COLO829 (cell line): ENCODE results near the gene IGLL1.
A peak's percentile ranks its signal among the peaks of the same experiment; 100 is the strongest.
"Not testable (repeated sequence)": the region's sequence is repeated elsewhere in the genome, so short reads cannot be mapped to it uniquely, and the experiment has no call there.

Experiments used
- DNase-seq: peaks from one replicate; pipeline ENCODE4 v3.0.0; 2012; ENCODE audit warnings: low spot score

IGLL1 gene

DNA sequence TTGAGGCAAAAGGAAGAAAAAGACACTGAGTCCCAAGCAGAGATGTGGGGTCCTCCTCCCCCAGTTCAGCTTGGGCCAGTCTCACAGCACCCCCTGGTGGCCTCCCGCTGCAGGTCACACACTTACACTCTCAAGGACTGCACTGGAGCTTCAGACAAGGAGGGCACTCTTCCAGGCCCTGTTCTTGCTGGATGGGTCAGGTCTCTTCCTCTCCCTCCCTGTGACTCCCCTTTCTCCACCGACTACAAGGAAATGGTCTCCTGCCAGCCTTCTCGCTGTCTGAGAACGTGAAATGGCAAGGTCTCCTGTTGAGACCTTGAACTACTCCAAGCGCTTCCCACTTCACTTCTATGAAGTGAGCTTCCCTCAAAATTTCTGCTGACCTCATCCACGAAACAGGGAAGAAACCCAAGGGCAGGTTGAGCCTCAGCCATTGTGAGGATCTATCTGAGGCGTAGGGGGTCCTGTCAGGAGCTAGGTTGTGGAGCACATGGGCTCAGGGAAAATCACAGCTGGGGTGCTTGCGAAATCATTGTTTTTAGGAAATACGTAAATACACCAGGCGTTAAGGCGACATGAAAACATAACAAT, 11.2 kb upstream of the IGLL1 start:
- peak; percentile 52 for DNase-seq

DNA sequence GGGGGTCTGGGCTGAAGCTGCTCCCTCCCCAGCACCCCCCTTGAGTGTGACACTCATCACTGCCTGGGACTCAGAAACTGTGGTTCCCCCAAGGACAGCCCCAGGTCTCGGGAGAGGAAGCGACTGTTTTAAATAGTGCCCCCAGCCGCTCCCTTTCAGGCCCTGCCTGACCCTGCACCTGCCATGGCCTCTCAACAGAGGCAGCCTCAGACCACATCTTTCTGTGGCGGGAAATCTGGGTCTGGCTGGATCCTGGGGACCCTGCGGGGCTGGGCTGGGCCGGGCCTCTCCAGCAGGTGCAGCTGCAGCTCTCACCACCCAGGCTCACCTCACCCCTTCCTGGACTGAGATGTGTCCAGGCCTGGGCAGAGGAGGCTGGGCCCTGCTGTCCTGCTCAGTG, 3.7 kb upstream of the IGLL1 start:
- no peak for DNase-seq

- DNase-seq: no peak
Observed at GRCh38 chr22:23583153-23583552, 3.1 kb upstream of the IGLL1 start.

- no peak for DNase-seq
Observed at GRCh38 chr22:23581260-23581650, 1.2 kb upstream of the IGLL1 start.

DNA sequence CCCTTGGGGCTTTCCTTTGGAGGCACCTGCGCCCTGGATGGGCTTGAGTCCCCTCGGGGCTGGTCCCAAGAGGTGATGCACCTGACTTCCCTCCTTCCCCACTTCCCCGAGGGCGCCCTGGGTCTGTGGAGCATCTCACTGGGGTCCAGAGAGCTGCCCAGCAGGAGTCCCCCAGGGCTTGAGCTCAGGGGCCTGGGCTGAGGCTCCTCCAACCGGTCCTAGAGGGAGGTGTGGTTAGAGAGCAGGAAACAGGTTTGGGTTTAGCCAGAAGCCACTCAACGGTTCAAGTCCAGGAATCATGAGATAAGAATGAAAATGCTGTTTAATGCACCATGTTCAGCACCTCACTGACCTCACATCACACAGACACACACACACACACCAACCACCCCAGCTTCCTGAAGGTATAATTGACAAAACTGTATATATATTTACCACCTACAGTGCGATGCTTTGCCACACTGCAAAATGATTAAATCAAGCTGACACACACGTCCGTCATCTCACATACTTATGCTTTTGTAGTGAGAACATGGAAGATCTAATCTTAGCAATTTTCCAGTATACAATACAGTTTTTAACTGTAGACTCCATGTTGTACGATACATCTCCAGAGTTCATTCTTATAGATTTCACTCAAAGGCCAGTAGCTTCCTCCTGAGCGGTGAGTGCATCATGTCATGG, 628 bp upstream of the IGLL1 start:
- DNase-seq: no peak

DNA sequence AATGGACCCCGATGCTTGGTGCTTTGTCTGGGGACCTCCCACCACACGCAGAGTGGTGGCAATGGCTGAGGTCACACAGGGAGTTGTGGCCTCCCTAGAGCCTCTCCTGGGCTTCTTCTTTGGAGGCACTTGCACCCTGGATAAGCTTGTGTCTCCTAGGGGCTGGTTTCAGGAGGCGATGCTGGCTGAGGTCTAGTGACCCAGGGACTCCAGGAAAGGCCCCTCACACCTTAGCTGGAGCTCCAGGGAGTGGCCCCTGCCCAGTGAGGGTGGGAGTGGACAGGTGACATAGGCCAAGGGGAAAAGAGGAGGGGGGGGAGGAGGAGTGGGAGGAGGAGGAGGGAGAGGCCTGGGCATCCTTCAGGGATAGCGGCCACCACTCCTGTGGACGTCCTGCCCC, 810 bp downstream of the IGLL1 start:
- no peak for DNase-seq

DNA sequence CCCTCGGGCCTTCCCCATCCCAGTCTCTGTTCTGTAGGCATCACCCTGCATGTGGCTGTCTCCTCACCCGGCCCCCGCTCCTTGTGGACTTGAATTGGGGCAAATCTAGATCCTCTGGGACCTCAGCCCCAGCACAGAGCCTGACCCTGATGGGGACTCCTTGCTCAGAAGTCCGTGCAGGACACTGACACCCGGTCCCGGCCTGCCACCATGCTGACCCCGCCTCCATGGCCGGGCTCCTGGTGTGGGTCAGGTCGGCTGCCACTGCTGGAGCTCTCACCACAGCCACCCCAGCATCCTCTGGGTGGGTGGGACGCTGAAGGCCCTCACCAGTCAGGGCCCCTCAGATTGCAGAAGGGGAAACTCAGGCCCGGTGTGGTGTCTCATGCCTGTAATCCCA, 1.8 kb downstream of the IGLL1 start:
- no peak for DNase-seq

DNA sequence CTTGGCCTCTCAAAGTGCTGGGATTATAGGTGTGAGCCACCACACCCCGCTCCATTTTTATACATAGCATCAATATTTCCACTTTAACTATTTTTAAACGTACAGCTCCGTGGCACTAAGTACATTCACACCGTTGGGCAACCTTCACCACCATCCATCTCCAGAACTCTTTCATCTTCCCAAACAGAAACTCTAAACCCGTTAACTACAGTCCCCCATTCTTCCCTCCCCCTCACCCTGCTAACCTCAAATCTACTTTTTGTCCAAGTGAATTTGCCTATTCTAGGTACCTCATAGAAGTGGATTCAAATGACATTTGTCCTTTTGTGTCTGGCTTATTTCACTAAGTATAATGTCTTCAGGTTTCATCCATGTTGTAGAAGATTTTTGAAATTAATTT, 3.4 kb downstream of the IGLL1 start:
- DNase-seq: no peak

DNA sequence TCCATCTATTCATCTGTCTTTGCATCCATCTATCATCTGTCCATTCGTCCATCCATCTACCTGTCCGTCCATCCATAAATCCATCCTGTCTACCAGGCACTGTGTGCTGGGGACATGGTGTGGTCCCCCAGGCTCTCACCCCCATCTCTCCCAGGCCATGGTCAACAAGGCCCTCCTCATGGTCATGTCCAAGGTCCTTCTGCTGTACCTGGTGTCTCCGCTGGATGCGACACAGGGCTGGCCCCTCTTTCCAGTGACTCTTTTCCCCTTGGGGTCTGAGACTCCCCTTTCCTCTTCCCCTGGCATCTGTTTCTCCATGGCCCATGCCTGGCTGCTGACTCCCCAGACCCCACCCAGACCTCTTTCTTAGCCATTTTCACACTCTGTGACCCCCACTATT, 4.5 kb downstream of the IGLL1 start:
- DNase-seq: no peak

DNA sequence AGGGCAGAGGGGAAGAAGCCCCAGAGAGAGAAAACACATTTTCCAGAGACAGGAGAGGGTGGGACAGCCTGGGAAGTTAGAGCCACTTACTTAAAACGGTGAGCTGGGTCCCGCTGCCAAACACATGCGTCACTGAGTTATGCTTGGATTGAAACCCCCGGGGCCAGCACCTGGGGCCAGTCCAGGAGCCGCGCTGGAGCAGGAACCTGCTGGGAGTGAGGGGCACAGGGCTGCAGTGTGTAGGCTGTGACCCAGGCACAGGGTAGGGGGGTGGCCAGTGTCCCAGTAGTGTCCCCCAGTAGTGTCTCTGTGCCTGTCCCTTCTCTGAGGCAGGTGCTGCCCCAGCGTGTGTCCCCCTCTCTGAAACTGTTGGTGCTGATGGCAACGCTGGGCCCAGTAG, 5.2 kb downstream of the IGLL1 start:
- no peak for DNase-seq

DNA sequence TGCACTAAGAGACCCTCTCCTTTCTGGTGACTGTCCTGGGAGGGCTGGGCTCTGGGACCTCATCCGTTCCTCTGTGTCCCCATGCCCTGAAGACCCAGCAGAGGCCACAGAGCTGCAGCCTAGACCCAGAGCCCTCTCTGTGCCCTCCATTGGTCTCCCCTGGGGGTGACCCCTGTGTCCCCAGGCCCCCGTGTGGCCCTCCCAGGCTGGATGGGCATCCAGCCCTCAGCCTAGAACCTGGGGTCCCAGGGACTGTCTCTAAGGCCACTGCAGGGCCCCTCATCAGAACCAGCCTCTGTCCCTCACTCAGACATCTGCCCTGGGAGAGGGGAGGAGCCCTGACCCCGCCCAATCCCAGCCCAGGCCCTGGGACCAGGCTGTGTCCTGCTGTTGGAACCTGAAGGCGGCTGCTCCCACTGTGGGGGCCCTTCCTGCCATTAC, 5.7 kb downstream of the IGLL1 start:
- no peak for DNase-seq

- not testable (repeated sequence) for DNase-seq
Observed at GRCh38 chr22:23573701-23574235, 6.3 kb downstream of the IGLL1 start.

DNA sequence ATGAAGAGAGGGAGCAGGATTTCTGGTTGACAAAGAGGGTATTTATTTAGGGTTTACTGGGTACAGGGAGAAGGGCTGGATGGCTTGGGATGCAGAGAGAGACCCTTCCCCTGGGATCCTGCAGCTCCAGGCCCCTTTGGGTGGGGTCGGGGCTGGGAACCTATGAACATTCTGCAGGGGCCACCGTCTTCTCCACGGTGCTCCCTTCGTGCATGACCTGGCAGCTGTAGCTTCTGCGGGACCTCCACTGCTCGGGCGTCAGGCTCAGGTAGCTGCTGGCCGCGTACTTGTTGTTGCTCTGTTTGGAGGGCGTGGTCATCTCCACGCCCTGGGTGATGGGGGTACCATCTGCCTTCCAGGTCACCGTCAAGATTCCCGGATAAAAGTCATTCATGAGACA, 7.0 kb downstream of the IGLL1 start:
- not testable (repeated sequence) for DNase-seq

GRCh38 chr22:23571486-23571885, 8.6 kb downstream of the IGLL1 start:
- no peak for DNase-seq

DNA sequence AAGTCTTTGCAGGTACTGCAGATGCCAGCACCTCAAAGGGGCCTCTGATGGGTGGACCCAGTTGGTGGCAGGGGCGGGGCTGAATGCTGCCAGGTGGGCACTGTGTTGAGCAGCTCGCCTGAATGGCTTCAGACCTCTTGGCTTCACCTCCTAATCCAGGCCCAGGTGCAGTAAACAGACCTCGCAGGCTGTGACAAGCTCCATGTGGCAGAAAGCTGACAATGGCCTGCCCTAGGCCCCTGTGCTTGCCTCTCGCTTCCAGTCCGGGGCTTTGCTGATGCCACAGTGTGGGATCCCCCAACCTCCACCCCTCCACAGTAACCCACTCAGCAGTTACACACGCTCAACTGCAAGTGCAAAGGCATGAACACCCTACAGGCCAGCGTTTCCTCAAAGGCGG, 9.4 kb downstream of the IGLL1 start:
- DNase-seq: no peak

DNA sequence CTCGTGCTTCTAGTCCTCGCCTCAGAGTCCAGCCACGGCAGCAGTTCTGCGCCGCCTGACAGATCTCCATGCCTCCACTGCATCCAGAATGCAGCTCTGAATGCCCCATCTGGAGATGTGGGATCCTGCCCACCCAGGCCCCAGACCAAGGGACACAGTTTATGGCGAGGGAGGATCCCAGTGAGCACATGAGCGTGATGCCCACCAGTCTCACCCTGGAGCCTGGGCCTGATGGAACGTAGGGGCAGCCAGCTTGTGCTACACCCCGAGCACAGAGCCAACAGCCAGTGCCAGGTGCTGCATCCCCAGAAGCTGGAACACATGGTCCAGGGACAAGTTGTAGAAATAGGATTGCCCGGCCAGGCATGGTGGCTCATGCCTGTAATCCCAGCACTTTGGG, 10.4 kb downstream of the IGLL1 start:
- no peak for DNase-seq

DNA sequence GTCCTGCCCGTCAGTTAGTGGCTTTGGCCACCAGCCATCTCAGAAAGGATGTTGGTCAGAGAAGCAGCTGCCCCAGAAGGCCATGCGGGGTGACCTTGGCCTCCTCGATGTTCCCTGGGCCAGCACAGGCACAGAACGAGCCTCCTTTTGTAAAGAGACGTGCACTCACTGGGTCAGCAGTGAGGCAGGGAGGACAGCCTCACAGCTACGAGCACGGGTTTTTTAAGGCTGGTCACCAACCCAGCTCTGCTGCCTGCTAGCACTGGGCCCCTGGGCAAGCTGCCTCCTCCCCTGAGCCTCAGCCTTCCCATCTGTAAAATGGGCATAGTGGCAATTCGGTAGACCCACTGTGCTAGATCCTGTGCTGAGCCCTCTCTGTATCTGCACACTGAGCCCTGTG, 10.8 kb downstream of the IGLL1 start:
- no peak for DNase-seq

DNA sequence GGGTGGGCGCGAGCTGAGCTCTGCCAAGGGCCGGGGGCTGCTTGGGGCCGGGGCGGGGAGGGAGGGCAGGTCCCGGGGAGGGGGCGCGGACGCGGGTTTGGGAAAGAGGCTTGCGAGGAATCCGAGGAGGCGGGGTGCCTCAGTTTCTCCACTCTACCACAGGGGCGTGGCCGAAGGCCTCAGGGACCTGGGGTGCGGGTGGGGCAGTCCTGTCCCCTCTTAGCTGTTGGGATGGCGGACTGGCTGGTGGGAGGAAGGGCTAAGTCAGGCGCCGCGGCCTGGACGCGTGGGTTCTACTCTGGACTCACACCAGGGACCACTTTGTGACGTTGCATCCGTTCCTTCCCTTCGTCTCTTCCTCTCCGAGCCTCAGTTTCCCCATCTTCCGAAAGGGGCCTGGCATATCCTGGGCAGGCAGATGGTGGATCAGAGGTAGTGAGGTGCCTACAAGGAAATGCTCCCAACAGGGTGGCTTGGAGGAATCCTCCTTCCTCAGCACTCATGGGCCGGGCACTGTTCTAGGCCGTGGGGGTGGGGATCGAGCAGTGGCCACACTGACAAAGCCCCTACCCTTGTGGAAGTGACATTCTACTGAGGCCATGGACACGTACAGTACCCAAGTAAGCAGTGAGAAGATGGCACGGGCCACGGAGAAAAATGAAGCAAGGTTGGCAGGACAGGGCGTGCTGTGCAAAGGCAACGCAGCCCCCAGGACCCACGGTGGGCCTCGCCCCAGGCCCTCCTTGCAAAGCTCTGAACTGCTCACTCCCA, 13.2 kb downstream of the IGLL1 start:
- DNase-seq: no peak

DNA sequence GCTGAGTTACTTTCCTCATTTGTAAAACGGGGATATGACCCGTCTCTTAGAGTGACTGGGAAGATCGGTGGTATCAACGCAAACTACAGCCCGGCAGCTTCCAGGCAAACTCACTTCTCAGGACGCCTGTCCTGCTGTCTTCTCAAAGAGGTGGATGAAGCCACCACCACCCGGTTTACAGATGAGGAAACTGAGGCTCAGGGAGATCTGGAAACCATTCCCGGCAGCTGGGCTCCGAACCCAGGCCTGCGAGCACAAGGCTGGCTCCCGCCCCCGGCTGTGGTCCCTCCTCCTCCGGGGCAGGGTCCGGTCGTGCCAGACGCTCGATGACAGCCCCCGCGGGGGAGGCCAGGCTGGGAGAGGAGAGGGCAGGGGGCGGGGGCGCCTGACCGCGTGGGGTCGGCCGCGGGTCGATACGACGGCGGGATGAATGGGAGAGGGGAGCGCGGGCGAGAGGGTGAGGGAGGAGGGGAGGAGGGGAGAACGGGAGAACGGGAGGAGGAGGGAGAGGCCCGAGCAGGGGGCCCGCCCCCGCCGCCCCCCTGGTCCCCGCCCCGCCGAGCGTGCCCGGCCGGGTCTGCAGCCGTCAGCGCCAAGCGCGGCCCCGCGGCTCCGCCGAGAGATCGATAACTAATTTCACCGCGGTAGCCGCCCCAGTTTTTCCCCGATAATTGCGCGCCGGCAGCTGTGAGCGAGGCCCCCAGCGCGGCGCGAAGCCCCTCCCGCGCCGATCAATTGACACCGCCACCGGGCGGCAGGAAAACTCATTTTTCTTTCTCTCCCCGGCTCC, 14.0 kb downstream of the IGLL1 start:
- no peak for DNase-seq

- no peak for DNase-seq
Observed at GRCh38 chr22:23565305-23565914, 14.7 kb downstream of the IGLL1 start.

DNA sequence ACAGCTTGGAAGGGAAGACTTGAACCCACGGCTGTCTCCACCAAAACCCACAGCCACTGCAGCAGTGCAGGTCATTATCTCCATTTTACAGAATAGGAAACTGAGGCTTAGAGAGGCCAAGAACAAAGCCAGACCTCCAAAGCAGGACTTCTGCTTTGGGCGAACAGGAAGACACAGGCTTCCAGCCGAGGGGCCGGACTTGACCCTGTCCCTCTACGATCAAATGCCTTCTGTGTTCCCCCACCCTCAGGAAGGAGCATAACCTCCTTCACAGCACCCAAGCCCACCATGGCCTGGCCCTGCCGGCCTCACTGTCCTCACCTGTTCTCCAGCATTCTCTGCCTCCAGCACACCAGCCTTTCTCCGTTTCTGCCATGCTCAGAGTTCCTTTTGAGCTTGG, 15.8 kb downstream of the IGLL1 start:
- no peak for DNase-seq

DNA sequence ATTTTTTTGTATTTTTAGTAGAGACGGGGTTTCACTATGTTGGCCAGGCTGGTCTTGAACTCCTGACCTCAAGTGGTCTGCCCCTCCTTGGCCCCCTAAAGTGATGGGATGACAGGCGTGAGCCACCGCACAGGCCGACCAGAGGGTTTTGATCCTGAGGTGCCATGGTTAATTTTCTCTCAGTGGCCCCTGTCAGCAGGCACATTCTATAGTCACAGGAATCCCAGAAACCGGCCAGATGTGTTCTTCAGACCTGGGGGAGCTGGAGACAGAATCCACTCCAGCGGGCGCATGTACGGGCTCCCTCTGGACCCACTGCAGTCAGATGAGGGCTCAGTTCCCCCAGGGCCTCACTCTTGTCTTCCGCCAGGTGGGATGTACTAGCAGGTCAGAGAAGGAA, 17.0 kb downstream of the IGLL1 start:
- DNase-seq: no peak
